KMS-11 (cell line): ENCODE results near the gene DGKG.
A peak's percentile ranks its signal among the peaks of the same experiment; 100 is the strongest.

Experiments used
- H2AFZ ChIP-seq: fragments of 200-600 bp; sonication (generic); 2 replicates; pipeline ENCODE4 v1.6.1; 2016; ENCODE audit warnings: antibody characterized with exemption, mixed run types, low read depth
- H3K27ac ChIP-seq: fragments of 200-600 bp; sonication (generic); 2 replicates; pipeline ENCODE4 v1.6.1; 2016; ENCODE audit warnings: mild to moderate bottlenecking, mixed run types
- H3K27me3 ChIP-seq: fragments of 200-600 bp; sonication (generic); 2 replicates; pipeline ENCODE4 v1.6.1; 2017; ENCODE audit warnings: mild to moderate bottlenecking, low read depth, mixed run types, moderate library complexity; ENCODE audit not compliant: insufficient read depth
- H3K36me3 ChIP-seq: fragments of 200-600 bp; sonication (generic); 2 replicates; pipeline ENCODE4 v1.6.1; 2017; ENCODE audit warnings: mild to moderate bottlenecking, mixed run types; ENCODE audit not compliant: insufficient read depth
- H3K4me1 ChIP-seq: fragments of 200-600 bp; sonication (generic); 2 replicates; pipeline ENCODE4 v1.6.1; 2016; ENCODE audit warnings: mild to moderate bottlenecking, low read depth, mixed run types; ENCODE audit not compliant: poor library complexity, severe bottlenecking
- H3K4me2 ChIP-seq: fragments of 200-600 bp; sonication (generic); 2 replicates; pipeline ENCODE4 v1.7.0; 2016; ENCODE audit warnings: mild to moderate bottlenecking, mixed run types
- H3K4me3 ChIP-seq: fragments of 200-600 bp; sonication (generic); IDR thresholded peaks from 2 replicates; pipeline ENCODE4 v1.6.1; 2017; ENCODE audit warnings: low read depth, low read length, mixed read lengths; ENCODE audit not compliant: insufficient read depth
- H3K79me2 ChIP-seq: fragments of 200-600 bp; sonication (generic); 2 replicates; pipeline ENCODE4 v1.6.1; 2016; ENCODE audit warnings: low read depth, mixed run types; ENCODE audit not compliant: insufficient read depth
- H3K9ac ChIP-seq: fragments of 200-600 bp; sonication (generic); 2 replicates; pipeline ENCODE4 v1.6.1; 2016; ENCODE audit warnings: mild to moderate bottlenecking, mixed run types
- H4K20me1 ChIP-seq: fragments of 200-600 bp; sonication (generic); 2 replicates; pipeline ENCODE4 v1.6.1; 2016; ENCODE audit warnings: mild to moderate bottlenecking, mixed run types; ENCODE audit not compliant: insufficient read depth
- CTCF ChIP-seq: fragments of 200-600 bp; sonication (generic); conservative IDR thresholded peaks from 2 replicates; pipeline ENCODE4 v1.6.1; 2017; ENCODE audit warnings: low read depth, mild to moderate bottlenecking, antibody characterized with exemption, low read length, moderate library complexity, mixed read lengths

The DGKG gene

GRCh38 chr3:186109897-186110803 lies 251.9 kb downstream of the DGKG start:
- no peak for TF ChIP-seq CTCF
- no peaks in the 10 kb centered on the region for H3K27me3 ChIP-seq
- peak overlapping the region; percentile 65 for H3K27ac ChIP-seq

GRCh38 chr3:186108941-186109865 lies 252.8 kb downstream of the DGKG start, which contains the start of gene ETV5:
TSS of gene ETV5 (minus strand) at chr3:186109089. CDS start at chr3:186105868, 3,221 bp downstream.
- peak within 1 kb of the TSS; percentile 69 for H3K9ac ChIP-seq
- TF ChIP-seq CTCF = no peak
- H3K4me1 ChIP-seq = peaks cover 15% of the 10 kb centered on the region
- peak within 1 kb of the TSS; percentile 95 for H3K4me2 ChIP-seq
- peaks cover 8% of the 10 kb centered on the region; the same call in 1 of the 2 replicates for H3K79me2 ChIP-seq
- no peaks in the 10 kb centered on the region for H4K20me1 ChIP-seq
- peak within 1 kb of the TSS; percentile 77 for H3K4me3 ChIP-seq
- H3K27ac ChIP-seq = peak within 1 kb of the TSS; percentile 65
- no peaks in the 10 kb centered on the region for H3K27me3 ChIP-seq
- no peaks in the 10 kb centered on the region for H3K36me3 ChIP-seq
- peak within 1 kb of the TSS; percentile 66 for H2AFZ ChIP-seq

More at GRCh38 chr3:186109897-186110803, 251.9 kb downstream of the DGKG start:
- Histone ChIP-seq H3K9ac (peak overlapping the region; percentile 67), H4K20me1 (no peaks in the 10 kb centered on the region), H3K4me2 (peak overlapping the region; percentile 95), H2AFZ (peak overlapping the region; percentile 66), H3K4me3 (peak overlapping the region; percentile 77), H3K79me2 (peaks cover 8% of the 10 kb centered on the region; the same call in 1 of the 2 replicates), H3K36me3 (no peaks in the 10 kb centered on the region), H3K4me1 (peaks cover 12% of the 10 kb centered on the region)

- peak overlapping the region; percentile 65 for H3K4me2 ChIP-seq
- H3K27ac ChIP-seq = peak overlapping the region; percentile 36; the same call in 1 of the 2 replicates
- H4K20me1 ChIP-seq = no peaks in the 10 kb centered on the region
- H3K79me2 ChIP-seq = peaks cover 8% of the 10 kb centered on the region; the same call in 1 of the 2 replicates
- peak overlapping the region; percentile 24 for H3K4me3 ChIP-seq
- peak overlapping the region; percentile 69; the same call in 1 of the 2 replicates for H3K9ac ChIP-seq
- H2AFZ ChIP-seq = peak overlapping the region; percentile 64
- no peaks in the 10 kb centered on the region for H3K36me3 ChIP-seq
- peaks cover 22% of the 10 kb centered on the region for H3K4me1 ChIP-seq
- no peak for TF ChIP-seq CTCF
- H3K27me3 ChIP-seq = no peaks in the 10 kb centered on the region
These were observed 253.7 kb downstream of the DGKG start for GRCh38 chr3:186108106-186108940.
